Measurements from ENCODE around the gene NUP210L. TPM values are rescaled to one million over a fixed set of nuclear protein-coding genes. Genes with fewer than 3 reads are reported as not detected.
"Not testable (repeated sequence)": the region's sequence is repeated elsewhere in the genome, so short reads cannot be mapped to it uniquely, and the experiment has no call there.

Gene NUP210L
- total RNA-seq, 1 donor from 2014 or later: 0.05 TPM

DNA sequence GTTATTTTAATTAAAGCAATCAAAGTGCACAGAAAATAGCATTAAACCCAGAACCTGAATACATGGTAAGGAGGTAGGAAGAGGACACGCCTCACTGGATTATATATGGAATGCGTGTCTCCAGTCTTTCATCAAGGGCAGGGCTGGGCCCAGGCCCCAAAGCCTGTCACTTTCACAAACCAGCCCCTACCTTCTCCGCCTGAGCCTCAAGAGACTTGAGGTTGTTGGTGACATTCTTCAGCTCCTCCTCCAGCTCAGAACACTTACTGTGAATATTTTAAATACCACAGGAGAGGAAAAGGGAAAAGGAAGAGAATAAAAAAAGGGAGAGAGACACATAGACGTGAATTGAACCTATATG lies 16.3 kb upstream of the NUP210L start:
- intact Hi-C loops (cut with micrococcal nuclease): no loop called here

DNA sequence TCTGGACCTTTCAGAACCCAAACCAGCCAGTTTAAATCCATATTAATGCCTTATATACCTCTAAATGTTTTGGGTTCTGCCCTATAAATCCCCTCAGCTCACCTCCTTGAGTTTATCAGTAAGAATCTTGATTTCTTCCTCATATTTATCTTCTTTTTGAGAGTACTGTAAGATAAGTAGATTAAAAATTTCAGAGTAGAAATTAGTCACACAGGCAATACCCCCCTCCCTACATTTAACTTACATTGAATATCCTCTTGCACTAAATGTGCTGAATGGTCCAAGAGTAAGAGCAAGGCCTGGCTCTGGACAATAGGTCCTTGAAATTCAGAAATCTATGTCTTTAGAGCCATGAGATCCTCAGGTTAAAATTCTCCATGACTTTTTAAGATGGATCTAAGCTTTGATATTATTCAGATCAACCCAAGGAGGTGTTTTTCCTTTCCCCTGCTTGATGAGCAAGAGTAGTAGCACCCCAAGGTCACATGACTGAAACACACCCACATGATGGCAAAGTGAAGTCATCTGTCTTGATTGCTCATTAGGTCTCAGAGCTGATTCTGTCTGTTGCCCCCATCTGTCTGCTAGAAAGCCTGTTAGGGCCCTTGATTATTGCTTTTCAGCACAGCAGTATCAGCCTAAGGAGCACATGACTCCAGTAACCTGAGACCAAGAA lies 15.8 kb upstream of the NUP210L start:
- intact Hi-C loops (cut with micrococcal nuclease): no loop called here

DNA sequence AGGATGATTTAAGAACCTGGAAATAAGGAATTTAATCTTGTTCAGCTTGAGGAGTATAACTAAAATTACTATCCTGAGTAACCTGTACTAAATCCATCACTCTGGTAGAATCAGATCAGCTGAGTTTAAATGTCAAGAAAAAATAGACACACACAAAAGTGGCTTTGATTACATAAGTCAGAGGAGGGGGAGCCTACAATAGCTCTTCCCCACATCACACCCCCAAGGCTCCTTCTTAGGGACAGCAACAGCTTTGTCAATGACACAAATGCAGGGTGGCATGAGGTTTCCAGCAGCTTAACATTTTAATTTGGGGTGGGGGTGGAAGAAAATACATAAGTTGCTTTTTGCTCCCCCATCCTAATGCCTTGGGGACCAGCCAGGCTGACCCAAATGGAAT lies 12.6 kb upstream of the NUP210L start:
- intact Hi-C loops (cut with micrococcal nuclease): no loop called here

DNA sequence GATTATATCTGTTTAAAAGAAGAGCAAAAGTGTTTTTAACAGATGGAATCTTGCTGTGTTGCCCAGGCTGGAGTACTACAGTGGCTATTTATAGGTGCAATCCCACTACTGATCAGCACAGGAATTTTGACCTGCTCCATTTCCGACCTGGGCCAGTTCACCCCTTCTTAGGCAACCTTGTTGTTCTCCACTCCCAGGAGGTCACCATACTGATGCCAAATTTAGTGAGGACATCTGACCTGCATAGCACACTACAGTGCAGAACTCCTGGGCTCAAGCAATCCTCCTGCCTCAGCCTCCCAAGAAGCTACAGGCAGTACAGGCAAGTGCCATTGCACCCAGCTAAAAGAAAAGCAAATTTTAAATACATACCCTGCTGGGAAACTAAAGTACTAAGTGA lies 11.3 kb upstream of the NUP210L start:
- intact Hi-C loops (cut with micrococcal nuclease): no loop called here

DNA sequence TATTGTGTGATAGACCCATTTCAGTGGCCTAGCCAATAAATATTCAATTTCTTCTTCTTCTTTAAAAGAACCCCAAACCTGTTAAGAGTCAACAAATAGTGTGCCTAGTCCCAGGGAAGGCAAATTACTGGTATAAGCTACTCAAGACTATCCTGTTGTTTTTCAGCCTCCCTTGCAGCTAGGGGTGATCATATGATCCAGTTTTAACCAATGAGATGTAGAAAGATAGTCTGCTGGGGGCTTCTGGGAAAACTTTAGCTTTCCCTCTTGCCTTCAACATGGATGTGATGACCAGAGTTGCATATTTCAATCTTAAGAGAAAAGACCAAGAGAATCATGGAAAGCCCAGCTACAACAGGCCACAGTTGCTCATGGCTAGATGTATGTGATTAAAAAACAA lies 4.7 kb upstream of the NUP210L start:
- intact Hi-C loops (cut with micrococcal nuclease): loop anchor here (2.0 kb wide), 1 partner anchor 169 kb away; the partner anchor contains the start of gene RPS27

DNA sequence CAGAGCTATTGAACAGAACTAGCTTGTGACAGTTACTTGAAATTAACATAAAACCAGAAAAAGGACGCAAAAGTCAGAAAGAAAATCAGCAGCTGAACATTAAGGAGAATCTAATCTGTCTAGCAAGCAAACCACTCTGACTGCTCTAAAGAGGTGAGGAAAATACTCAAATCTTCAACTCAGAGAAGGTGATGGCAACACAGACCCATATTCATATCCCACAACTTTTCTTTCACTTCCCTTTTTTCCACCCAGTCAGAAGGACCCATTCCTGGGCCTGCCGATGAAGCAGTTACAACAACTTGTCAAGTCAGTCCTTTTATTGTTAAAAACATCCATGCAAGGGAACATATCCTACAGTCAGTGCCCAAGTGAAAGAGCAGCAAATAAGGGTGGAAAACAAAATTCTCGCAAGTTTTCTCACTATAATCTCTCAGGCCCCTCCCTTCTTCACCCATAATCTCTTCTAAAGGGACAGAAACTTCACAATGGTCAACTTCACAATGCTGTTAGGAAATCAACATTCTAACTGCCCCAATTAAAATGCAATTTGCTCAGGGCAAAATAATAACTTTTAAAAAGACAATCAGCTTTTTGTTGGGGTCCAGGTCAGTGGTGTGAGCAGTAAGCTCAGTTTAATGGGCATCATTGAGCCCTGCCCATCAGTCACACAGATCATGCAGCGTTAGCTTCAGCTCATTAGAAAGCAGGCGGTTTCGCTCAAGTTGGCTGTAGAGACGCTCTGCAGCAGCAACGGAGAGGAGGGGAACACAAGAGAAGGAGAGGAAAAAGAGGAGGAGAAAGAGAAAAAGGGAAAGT lies 3.6 kb upstream of the NUP210L start:
- intact Hi-C loops (cut with micrococcal nuclease): loop anchor here (1.0 to 2.0 kb wide), 2 partner anchors 24 to 168 kb away; partner anchors contain the start of gene RPS27

DNA sequence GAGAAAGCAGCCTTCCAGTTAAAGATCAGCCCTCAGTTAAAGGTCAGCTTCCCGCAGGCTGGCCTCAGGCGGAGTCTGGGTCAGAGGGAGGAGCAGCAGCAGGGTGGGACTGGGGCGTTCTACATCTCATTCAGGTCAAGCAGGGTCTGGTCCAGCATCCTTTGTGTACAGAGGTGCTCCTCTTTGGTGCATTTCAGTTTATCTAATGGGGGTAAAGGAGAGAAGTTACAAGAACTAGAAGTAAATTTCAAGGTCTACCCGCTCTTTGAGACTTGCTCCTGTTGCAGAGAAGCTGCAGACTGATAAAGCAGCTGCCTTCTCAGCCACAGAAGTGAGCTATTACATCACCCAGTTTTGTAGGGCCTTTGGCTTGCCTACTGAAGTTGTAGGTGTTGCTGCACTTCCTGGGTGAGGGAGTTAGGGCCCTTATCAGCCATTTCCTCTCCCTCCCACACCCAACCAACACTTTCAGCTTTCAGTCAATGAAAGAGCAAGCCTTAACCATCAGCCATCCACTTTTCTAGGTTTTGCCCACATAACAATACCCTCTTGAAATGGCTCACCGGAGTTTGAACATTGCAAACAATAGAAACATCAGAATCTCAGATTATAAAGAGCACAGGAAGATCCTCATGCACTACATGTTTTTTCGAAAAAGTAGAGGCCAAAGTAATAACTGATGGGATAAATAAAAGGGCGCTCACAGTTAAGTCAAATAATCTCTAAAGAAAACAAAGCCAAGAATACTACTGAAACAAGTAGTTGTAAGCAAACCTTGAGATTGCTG lies 2.8 kb upstream of the NUP210L start:
- intact Hi-C loops (cut with micrococcal nuclease): loop anchor here (1.0 to 2.0 kb wide), 2 partner anchors 25 to 167 kb away; partner anchors contain the start of gene RPS27

DNA sequence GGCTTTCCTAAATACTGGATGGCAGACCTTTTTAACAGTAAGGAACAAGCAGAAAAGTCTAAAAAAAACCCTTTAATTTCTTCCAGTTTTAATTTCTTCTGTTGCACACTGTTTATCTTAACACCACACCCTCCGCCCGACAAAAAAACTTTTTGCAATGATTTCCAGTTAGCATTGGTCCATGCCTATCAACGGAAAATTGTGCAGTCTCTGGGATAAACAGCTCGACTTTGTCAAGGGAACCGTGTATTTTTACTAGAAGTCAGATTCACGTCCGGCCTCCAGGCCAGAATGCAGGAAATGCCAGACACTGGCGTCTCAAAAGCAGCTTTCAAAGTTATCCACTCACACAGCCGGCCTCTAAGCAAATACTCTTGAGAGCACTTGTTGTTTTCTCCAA lies 378 bp upstream of the NUP210L start:
- intact Hi-C loops (cut with micrococcal nuclease): no loop called here

DNA sequence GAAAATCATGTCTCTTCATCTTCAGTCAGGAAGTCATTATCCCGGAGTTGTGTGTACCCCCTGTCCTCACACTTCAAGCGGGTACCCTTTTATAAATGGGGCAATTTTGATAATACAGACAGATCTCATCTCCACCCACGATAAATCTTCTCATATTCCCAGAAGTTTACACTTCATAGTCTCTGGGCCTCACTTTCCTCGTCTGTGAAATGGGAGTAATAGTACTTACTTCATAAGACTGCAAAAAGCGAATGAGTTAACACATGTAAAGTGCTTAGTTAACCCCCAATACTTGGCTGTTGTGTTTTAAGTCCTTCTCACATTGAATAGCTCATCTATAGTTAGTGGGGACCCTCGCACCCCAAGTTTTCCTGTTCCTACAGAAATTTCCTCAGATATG lies 820 bp downstream of the NUP210L start:
- intact Hi-C loops (cut with micrococcal nuclease): no loop called here

DNA sequence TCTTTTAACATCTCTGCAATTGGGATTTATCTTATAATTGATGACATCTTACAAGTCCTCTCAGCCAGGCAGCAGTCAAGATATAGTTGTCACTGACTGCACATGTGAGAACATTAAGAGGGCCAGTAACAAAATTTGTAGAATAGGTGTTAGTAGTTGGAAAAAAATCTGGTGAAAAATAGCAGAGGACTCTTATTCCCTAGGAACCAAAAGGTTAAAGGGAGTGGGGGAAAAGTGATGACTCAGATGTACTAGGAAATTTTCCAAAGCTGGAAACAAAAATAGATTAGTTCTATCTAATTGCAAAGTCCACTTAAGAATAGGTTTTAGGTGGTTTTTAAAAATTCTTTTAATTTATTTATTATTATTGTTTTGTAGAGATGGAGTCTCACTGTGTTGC lies 3.6 kb downstream of the NUP210L start:
- intact Hi-C loops (cut with micrococcal nuclease): no loop called here

DNA sequence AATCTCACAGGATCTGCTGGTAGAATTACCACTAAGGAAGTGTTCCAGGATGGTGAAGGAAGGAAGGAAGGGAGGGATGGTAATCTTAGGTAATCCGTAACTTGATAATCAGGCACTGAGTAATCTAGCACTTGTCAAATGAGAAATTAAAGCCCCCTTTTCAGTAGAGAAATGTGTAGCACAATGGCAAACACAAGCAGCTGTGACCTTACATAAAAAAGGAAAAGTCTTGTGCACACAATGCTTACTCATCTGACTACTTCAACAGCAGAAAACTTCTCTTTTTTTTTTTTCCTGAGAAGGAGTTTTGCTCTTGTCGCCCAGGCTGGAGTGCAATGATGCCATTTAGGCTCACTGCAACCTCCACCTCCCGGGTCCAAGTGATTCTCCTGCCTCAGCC lies 6.1 kb downstream of the NUP210L start:
- intact Hi-C loops (cut with micrococcal nuclease): no loop called here

DNA sequence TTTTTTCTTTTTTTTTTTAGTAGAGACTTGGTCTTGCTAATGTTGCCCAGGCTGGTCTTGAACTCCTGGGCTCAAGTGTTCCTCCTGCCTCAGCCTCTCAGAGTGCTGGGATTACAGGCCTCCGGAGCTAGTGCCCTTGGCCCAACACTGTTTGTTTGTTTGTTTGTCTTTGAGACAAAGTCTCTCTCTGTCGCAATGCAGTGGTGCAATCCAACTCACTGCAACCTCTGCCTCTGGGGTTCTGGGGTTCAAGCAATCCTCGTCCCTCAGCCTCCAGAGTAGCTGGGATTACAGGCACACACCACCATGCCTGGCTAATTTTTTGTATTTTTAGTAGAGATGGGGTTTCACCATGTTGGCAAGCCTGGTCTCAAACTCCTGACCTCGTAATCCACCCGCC lies 7.4 kb downstream of the NUP210L start:
- intact Hi-C loops (cut with micrococcal nuclease): not testable (repeated sequence)

DNA sequence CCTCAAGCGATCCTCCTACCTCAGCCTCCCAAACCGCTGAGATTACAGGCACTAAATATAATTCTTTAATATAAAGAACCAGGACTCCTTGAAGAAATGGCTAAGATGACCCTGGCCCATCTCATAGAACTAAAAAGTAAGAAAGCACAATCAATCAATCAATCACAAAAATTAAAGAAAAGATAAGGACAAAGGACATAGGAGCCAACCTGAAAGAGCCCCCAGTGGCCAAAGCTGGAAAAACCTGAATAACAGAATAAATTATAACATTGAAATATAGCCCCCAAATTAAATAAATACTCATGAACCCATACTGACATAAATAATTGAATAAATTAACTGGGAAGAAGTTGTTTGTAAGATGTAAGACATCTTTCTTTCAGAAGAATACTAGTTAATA lies 8.9 kb downstream of the NUP210L start:
- intact Hi-C loops (cut with micrococcal nuclease): no loop called here

DNA sequence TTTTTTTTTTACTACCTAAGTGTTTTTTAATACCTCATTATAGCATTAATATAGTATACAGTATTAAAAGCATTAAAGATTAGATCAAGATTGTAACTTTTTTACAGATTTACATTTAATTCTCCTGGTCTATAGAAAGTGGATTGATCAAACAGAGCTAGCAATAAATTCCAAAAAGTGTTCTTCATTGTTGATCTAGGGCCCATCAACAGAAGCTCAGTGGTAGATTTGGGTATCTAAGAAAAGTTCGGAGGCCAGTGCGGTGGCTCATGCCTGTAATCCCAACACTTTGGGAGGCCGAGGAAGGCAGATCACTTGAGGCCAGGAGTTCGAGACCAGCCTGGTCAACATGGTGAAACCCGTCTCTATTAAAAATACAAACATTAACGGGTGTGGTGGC lies 12.5 kb downstream of the NUP210L start:
- intact Hi-C loops (cut with micrococcal nuclease): no loop called here

DNA sequence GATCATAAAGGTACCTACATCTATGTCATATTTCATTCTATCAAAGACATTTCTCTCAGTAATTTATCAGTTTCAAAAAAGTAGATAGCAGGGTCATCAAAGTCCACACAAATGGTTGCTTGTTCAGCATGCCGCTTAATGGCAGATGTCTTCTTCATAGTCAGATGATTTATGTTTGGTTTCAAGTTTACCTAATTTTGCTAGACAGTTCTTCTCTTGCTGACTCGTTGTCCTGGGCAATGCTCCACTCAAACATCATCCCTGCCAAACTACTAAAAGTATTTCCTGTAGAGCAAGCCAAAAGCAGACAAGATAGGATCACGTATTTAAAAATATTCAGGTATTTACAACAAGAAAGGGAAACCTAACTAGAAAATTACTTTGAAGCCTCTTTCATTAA lies 13.6 kb downstream of the NUP210L start:
- intact Hi-C loops (cut with micrococcal nuclease): no loop called here

DNA sequence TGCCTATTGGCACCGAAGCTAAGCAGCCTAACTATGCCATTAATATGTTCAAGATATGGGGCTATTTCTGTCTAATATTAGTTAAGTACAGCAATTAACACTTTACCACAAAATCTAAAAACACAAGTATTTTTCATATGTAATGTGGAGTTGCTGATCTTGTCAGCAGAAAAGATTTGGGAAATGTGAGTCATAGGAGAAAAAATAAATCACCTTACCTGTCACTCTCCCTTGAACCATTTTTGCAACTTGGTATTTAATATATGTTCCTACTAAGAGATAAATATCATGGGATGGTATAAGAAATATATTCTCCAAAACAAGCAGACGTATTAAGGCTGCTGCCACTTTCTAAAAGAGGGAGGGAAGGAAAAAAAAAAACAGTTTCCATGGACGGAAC lies 17.0 kb downstream of the NUP210L start:
- intact Hi-C loops (cut with micrococcal nuclease): no loop called here

DNA sequence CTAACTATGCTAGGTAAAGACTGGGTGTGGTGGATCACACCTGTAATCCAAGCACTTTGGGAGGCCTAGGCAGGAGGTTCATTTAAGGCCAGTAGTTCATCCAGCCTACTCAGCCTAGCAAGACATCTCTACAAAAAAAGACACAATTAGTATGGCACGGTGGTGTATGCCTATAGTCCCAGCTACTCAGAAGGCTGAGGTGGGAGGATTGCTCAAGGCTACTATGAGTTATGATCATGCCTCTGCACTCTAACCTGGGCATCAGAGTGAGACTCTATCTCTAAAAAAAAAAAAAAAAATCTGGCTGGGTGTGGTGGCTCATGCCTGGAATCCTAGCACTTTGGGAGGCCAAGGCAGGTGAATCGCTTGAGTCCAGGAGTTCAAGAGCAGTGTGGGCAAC lies 21.6 kb downstream of the NUP210L start:
- intact Hi-C loops (cut with micrococcal nuclease): no loop called here

DNA sequence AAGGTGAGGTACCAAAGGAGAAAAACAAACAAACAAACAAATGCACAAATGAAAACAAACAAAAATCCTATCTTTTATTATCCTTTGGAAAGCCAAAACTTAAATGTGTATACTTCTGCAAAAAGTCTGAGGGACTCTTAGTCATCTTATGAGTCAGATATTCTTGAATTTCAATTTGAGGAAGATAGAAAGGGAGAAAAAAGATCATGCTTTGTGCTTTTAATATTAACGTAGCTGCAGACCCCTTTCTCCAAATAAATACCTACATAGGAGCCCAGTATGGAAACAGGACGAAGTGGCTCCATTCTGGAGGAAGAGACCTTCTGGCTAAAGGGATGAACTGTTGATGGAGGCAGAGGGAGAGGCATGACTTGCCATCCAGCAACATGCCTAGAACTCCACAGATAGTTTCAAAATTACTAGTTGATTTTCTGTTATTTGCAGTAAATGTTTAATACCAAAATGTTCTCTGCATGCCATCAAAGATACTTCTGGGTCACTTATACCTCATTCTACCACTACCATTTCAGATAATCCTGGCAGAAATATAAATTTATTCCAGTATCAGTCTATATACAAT lies 25.4 kb downstream of the NUP210L start:
- intact Hi-C loops (cut with micrococcal nuclease): no loop called here

DNA sequence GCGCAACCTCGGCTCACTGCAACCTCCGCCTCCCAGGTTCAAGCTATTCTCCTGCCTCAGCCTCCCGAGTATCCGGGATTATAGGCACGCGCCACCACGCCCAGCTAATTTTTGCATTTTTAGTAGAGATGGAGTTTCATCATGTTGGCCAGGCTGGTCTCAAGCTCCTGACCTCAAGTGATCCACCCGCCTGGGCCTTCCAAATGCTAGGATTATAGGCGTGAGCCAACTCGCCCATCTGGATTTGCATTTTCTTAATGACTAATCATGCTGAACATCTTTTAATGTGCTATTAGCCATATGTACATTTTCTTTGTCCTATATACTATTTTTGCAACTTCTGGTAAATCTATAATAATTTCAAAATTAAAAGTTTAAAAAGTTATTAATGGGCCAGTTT lies 31.7 kb downstream of the NUP210L start:
- intact Hi-C loops (cut with micrococcal nuclease): not testable (repeated sequence)

DNA sequence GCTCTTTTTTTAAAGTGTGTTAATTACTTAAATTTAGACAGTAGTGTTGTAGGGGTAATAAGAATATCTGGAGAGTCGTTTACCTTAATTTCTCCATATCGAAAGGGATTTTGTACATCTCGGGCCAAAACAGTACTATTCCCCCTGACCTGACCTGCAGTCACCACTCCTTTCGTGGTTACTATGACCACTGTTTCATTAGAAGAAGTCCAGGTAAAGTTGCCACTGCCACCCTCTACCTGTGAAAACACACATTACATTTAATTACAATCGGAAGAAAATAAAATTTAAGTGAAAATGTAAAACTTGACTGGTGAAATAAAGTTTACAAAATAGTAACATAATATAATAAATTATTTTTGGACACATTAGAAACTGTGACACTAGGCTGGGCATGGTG lies 37.2 kb downstream of the NUP210L start:
- intact Hi-C loops (cut with micrococcal nuclease): no loop called here

DNA sequence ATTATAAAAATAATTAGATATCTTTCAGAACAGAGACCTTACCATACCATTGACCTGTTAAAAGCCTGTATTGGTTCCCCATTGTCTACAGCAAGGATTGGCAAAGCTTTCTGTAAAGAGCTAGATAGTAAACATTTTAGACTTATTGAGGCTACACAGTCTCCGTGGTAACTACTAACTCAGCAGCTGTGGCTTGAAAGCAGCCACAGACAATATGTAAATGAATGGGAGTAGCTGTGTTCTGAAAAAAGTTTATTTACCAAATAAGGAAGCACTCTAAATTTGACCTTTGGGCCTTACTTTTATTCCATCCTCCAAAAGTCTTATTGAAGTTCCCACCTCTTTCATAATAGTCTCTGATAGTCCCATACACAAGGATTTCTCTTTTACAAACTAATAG lies 39.7 kb downstream of the NUP210L start:
- intact Hi-C loops (cut with micrococcal nuclease): no loop called here

All from T-helper 2 cell treated with Interferon-gamma antibody and Interleukin-4, amounts not matched to agents 100 ng/mL and 5 ng/mL, for 36 hours (primary cell).